HG03342 (cell line): Measurements from ENCODE around the gene HSD17B4.
A peak's percentile ranks its signal among the peaks of the same experiment; 100 is the strongest.
"Not testable (repeated sequence)": the region's sequence is repeated elsewhere in the genome, so short reads cannot be mapped to it uniquely, and the experiment has no call there.

Experiments
- ATAC-seq: cut with Tn5 transposase; IDR thresholded peaks from one replicate; pipeline ENCODE4 v1.9.1; 2021; ENCODE audit warnings: mild to moderate bottlenecking, moderate library complexity; ENCODE audit not compliant: unreplicated experiment

Gene HSD17B4

DNA sequence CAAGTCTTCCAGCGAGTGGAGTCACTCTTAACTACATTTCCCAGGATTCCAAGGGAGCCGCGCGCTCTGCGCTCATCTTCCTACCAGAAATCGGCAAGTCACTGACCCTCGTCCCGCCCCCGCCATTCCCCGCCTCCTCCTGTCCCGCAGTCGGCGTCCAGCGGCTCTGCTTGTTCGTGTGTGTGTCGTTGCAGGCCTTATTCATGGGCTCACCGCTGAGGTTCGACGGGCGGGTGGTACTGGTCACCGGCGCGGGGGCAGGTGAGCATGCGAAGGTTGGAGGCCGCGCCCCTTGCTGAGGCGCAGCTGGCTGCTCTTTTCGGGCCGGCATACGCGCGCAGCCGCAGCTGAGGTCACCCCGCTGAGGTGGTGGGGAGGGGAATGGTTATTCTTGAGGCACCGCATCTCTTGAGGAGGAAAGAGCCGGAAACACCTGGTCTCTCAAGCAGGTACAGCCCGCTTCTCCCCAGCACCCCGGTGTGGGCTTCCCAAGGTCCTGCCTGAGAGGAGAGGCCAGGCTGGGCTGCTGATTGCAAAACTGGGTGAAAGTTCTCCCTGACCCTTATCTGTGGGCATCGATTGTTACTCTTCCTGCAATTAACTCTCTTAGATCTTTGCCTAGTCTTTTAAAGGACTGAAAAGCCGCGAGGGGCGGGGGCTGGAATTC lies at the start of gene HSD17B4:
Gene HSD17B4 (plus strand): TSS at position 125 of the 667 bp plus-strand sequence. CDS start 79 bp downstream, at position 204.
- peak; percentile 97 for ATAC-seq

- no peak for ATAC-seq
These were observed 49.7 kb upstream of the HSD17B4 start for GRCh38 chr5:119402555-119402954.

GRCh38 chr5:119404033-119404432 lies 48.3 kb upstream of the HSD17B4 start:
- no peak for ATAC-seq

- ATAC-seq, result peak; percentile 30
These were observed 46.9 kb upstream of the HSD17B4 start for GRCh38 chr5:119405419-119405818.

DNA sequence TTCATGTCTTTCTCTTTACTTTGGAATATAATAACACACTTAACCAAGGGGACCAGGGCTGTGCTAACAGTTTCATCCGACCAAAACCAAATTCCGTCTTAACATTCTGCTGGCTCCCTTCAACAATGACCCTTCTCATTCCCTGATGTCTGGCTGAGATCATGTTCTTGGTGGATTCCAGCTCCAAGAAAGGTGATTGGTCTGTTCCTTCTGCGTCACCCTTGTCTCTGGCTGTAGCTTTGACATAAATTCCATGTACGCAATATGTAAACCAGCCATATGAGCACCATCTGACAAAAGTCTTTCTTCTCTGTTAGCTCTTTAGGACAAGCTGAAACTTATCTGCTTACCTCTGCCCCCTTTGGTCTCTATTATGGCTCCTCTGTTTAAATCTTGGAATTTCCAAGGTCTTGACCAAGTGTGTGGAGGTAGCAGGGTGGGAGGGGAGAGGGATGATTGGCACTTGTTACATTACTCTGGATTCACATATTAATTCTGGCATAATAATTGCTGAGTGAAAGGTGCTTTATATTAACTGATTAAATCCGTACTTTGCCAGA lies 45.7 kb upstream of the HSD17B4 start:
- no peak for ATAC-seq

- ATAC-seq, result peak; percentile 24
These were observed 43.0 kb upstream of the HSD17B4 start for GRCh38 chr5:119409235-119409815.

DNA sequence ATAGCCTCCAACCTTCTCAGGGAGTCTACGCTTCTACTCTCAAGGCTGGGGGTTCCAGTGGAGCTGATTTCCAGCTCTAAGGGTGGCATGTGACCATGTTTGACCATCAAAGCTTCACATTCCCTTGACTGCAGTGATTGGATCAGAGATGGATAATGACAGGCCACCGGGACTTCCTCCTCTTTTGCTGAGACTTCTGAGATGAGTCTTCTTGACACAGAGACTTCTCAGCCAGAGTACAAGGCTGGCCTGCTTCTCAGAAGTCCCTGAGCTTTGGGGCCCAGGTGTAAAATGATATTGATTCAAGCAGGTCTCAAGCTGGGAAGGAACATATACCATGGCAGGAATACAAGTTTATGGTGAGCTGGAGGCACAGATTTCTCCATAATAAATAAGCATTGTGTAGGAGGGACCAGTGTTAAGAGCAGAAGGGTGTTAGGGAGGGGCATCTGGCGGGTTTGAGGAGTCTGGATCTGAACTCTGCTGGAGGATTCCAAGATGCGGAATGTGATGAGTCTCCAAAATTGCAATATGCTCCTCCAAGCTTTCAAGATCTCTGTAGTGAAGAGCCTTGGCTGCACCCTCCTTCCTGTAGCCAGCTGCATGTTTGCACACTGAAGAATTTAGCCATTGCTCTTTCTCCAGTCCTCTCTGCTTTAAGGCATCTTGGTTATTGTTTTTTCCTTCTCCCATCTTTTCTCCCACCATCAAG lies 41.7 kb upstream of the HSD17B4 start:
- peak; percentile 42 for ATAC-seq

DNA sequence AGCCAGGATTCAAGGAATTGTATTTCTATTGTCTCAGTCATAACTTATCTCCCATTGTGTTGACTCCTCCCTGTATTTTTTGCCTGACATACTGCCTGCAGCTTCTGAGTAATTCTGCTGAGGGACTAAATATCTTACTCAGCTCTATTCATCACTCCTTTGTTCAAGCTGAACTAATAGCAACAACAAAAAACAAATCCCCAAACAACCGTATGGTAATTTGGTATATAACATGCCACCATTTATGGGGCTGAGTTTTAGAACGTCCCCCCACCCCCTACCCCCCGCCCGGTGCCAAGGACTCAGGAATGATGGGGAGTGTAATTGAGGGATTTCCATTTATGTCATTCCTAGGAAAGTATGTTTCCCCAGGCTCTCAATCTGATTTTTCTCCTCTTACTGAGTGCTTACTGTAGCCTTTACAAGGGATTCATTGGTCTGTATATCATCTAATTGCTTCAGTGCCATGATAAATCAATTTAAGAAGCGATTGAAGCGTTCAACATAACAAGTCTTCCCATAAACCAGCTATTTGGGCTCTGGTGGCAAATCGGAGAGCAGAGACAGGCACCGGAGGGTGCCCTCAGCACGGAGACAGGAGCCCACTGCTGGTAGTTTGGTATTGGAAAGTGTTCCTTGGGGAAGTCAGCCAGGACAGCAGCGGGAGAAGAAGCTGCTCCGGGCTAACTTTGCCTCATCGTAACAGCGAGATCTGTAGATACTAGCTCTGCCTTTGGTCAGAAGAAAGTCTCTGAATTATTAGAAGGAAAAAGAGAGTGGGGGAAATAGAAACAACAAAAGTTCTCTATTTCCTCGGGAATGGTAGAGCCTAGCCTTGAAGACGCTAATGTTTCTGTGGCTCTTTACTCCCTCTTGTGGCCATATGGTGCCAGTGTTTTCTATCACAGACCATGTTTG lies 40.7 kb upstream of the HSD17B4 start:
- ATAC-seq, result peak; percentile 74

- ATAC-seq, result no peak
These were observed 39.7 kb upstream of the HSD17B4 start for GRCh38 chr5:119412279-119413227.

GRCh38 chr5:119414124-119414734 lies 38.1 kb upstream of the HSD17B4 start:
- peak; percentile 32 for ATAC-seq

DNA sequence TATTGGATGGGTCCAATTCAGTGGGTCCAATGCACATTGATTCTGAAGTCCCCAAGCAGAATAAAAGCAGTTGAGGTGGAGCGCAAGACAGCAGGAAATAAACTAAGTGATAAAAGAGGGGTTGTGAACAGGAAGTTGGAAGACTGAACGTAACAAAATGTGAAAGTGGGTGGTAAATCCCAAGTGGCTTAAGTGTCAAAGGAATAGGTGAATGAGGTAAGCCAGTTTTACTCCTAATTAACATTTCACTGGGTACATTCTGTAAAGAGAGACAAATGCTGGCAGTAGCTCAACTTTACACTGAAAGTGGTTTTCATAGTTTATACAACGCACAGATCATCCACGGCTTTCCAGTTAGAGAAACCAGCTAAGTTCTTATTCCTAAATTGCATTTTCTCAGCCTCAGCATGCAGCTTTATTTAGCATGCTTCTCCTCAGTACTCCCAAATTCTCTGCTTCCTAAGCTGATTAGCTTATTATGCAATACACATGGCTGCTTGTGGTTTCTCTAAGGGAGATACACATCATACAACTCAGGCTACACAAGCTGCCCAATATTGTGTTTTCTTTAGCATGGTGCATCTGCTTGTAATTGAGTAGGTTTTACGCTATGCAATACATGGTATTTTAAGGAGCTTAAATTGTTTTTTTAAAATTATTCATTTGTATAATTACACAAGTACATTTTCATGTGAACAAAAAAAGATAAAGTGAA lies 34.2 kb upstream of the HSD17B4 start:
- no peak for ATAC-seq

DNA sequence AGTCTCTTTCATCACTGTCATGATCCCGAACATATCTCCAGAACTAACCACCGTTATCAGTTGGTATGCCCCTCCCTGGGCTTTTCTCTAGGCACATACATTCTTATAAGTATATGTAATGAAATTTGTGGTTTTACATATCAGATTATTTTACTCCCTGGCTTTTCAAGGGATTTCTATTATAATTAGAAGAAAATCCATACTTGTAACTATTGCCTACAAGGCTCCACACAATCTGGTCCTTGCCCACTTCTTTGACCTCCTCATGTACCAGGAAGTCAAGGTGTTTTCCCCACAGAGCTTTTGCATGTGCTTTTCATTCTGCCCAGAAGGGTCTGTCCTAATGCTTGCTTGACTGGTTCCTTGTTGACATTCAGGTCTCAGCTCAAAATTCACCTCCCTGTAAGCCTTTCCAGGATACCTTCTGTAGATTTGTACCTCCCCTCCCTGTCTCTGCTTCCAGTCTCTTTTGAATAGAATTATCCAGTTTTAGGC lies 33.6 kb upstream of the HSD17B4 start:
- ATAC-seq, result peak; percentile 73

GRCh38 chr5:119420169-119420568 lies 32.1 kb upstream of the HSD17B4 start:
- no peak for ATAC-seq

GRCh38 chr5:119426057-119426456 lies 26.2 kb upstream of the HSD17B4 start:
- no peak for ATAC-seq

- no peak for ATAC-seq
These were observed 25.2 kb upstream of the HSD17B4 start for GRCh38 chr5:119427060-119427459.

DNA sequence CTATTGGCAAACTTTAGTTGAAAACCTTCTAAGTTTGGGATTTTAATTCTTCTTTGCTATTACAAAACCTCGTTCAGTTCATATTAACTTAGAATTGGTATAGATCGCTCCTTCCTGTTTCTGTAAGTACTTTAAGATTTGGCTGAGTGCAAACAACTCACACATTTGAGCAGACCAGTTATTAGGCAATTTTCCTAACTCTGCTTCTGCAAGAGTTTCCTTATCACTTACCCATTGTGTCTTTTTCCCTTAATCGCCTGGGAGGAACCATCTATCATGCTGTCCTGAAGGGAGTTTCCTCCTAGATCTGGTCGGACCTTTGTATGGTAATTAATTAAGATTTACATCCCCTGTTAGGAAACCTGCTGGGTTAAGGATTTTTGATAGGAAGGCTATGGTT lies 24.7 kb upstream of the HSD17B4 start:
- ATAC-seq, result not testable (repeated sequence)

DNA sequence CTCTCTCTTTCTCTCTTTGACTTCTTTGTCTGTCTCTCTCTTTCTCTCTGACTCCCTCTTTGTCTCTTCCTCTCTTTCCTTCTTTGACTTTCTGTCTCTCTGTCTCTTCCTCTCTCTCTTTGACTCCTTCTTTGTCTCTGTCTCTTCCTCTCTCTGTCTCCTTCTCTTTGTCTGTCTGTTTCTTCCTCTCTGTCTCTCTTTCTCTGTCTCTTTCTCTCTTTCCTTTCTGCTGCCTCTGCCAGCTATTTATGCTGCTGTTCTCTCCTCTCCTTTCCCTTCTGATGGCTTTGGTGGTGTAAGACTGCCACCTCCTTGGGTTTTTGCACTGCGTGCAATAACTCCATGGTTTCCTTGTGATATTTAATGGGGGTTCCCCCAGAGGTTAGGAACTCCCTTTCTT lies 24.1 kb upstream of the HSD17B4 start:
- ATAC-seq, result not testable (repeated sequence)

DNA sequence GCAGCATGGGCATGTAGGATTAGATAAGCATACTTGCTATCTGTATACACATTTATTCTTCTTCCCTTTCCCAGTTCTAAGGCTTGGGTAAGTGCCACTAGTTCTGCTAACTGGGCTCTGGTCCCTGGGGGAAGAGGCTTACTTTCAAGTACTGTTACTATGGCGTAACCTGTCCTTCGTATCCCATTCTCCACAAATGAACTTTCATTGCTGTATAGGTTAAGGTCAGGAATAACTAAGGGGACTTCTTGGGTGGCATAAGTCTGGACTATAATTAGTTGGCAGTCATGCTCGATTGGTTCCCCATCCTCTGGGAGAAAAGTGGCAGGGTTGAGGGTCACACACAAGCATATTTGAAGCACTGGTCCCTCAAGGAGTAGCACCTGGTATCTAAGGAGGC lies 23.7 kb upstream of the HSD17B4 start:
- ATAC-seq, result not testable (repeated sequence)
